HTR-8/SVneo (cell line): ENCODE data around the gene CD226.
"Not testable (repeated sequence)": the region's sequence is repeated elsewhere in the genome, so short reads cannot be mapped to it uniquely, and the experiment has no call there.

ENCODE experiments used
- DNase-seq: peaks from one replicate; pipeline ENCODE4 v3.0.0; 2011; ENCODE audit warnings: low spot score, mixed read lengths; ENCODE audit not compliant: insufficient read length
- FAIRE-seq: peaks from 2 replicates; lab custom pipeline; 2011; peaks lifted over from hg19 to GRCh38; lab: Jason Lieb, UNC

Gene CD226

DNA sequence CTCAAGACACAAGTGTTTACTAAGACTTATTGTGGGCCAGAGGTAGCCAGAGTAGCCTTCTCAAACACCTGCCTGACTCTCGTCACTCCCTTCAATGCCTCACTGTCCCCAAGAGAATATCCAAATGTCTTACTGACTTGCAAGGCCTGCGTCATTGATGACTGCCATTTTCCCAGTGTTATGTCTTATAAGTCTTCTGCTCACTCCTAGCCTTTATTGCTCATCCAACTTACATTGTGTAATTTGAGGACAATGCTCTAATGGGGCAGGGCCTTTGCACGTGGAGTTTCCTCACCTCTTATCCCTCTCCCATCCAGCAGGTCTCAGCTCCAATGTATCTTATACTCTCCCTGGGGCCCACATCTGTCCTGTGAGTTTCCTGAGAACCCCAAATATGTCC is 10.1 kb upstream of the CD226 start:
- FAIRE-seq (no peak), DNase-seq (no peak)

DNA sequence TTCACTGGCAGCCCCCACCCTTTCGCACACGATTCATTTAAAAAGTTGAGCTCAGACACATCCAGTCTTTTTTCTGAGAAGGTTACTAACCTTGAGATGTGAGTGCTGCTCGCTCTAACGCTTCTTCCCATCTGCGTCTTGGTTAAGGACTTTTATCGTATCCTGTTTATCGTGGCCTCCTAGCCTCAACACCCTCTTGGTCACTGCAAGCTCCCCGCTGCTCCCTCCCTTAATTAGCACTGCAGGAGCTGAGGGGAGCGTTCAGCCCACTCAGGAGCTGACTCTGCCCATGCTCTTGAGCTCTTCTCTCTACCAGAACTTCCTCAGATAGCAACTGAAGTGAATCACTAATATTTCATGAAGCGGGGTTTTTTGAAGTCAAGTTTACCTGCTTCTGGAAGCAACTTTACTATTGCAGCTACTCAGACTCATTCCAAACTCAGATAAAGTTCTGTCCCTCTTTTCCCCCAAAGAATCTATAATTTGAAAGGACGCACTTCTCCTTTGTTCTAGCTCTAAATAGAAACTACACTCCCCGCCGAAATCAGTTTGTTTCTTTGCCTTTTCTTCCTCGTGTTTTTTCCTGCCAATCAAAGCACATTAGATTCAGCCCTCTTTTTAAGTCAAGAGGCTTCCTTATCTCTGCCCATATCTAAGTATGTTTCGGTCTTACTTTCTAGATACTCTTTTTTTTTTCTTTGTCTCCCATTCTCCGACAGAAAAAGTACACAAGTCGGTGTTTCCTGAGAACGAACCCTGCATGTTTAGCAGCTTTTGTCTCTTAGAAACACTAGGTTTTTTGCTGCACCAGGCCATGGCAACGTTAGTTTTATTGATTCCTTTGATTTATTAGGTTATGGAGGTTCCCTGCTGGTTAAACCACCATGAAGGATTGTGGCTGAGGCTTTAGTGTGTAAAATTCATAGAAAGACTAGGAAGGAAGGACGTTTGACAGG is 9.3 kb upstream of the CD226 start:
- FAIRE-seq (no peak), DNase-seq (no peak)

DNA sequence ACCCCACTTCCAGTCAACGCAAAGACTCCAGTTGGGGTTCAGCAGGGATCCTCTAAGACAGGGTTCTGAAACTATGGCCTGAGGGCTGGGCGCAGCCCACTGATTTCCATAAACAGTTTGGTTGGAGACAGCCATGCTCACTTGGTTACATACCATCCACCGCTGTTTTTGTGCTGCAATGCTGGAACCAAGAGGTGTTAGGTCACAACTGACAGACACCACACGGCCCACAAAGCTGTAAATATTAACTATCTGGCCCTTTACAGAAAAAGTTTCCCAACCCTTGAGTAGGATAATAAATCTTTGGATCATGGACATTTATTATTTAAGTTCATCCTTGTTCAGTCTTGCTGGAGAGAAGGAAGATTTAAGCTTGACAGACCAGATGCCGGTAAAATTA is 8.4 kb upstream of the CD226 start:
- FAIRE-seq = no peak
- DNase-seq = no peak

DNA sequence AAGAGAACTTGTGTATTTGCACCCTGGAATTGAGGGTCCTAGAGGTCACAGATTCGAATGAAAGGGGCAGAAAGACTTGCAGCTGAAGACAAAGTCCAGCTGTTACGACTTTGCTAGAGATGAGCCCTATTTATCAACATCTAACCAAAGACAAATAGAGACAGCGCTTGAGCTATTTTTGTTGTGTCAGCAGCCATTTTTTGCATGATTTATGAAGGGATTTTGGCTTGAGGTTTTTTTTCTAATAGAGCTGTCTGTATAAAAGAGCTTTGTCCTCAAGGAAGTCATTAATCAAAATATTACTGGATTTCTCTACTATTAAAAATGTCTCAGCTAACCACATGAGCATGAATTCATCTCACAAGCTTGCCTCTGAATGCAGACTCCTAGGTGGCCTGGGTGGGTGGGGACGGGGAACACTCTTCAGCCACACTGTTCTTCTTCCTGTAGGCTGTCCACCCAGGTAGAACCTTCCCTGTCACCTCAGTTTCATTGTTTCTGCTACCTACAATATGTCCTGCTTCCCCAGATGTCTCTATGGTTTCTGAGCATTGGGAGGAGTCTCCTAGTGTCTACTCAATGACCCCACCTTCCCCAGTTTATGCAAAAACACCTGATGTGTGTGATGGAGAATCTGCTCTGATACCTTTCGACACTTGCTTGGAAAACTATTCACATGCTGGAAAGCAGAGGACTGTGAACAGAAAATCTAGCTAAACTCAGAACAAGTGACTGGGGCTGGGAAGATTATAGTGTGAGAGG is 7.2 kb upstream of the CD226 start:
- no peak for FAIRE-seq

DNA sequence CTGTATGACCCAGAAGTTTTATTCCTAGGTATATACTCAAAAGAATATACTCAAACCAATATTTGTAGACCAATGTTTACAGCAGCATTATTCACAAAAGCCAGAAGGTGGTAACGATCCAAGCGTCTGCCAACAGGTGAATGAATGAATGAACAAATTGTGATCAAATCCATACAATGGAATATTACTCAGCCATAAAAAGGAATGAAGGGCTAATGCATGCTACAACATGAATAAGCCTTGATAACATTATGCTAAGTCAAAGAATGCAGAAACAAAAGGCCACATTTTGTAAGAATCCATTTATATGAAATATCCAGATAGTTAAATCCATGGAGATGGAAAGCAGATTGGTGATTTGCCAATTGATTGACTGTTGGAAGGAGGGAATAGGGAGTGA is 5.5 kb upstream of the CD226 start:
- FAIRE-seq = no peak
- no peak for DNase-seq

More for the DNA sequence above, 7.2 kb upstream of the CD226 start:
- DNase-seq = no peak

DNA sequence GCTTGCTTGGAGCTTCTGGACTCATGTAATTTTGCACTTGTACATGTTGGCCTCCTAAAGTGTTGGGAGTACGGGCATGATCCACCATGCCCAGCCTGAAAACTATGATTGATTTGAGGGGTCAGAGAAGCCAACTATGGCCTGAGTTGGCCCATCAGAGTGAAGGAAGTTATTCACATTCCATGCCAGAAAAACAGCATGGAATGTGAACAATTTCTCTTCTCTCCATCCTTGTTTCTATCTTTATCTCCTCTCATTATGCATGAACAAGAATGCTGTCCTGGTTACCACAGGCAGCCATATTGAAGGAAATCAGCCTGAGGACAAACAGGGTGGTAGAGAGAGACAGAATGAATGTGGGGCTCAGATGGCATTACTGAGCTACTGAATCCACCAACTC is 3.5 kb upstream of the CD226 start:
- peak; percentile 18 for DNase-seq

DNA sequence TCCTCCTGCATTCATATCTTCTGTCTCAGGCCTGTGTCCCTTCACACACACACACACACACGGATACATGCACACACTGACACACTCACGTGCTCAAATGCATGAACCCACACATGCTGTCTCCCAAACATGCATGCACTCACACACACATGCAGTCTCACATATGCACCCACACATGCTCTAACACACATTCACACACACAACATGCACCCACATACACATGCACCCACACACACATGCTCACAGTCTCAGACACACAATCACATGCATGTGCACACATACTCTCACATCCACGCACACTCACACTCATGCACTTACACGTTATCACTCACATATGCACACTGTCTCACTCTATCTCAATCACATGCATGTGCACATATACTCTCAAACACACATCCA is 1.9 kb upstream of the CD226 start:
- FAIRE-seq (no peak), DNase-seq (no peak)

More for the DNA sequence above, 3.5 kb upstream of the CD226 start:
- no peak for FAIRE-seq

DNA sequence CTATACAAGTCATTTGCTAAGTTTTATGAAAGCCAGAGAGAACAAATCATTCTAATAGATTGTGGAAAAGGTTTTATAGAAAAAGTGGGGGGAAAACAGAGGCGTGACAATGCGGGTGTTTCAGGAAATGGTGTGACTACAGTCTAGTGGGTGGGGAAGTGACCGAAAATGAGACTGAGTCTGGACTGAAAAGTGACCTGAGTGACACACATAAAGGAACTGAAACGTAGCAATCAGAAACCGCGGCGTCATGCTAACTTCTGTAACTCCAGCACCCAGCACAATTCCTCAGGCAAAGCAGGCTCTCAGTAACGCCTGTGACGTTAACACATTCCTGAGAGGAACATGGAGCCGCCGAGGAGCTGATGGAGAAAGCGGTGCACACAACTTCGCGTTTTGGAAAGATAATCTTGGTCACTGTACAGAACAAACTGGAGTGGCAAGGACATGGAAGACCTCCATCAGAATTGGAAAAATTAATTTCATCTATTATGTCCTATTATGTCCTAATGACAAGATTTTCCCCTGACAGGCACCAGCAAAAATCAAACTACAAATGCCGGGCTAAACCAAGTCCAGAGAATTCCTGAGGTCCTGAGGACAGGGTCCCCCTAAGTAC is 1.4 kb upstream of the CD226 start:
- FAIRE-seq (no peak), DNase-seq (no peak)

DNA sequence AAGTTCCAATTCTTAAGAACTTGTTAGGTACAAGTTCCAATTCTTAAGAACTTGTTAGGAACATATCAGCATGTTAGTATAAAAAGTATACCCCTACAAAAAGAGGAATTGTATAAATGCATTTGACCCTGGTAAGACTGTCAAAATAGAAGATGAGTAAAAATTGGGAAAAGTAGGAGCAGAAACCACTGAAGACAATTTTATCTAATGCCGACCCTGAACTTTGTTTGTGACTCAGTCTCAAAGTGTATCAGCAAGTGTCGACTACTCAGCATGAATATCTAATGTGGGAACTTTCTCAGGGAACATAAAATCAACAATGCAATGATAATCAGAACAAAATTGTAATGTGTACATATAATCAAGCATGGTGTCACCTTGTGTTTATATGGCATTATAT is 583 bp upstream of the CD226 start:
- no peak for FAIRE-seq

DNA sequence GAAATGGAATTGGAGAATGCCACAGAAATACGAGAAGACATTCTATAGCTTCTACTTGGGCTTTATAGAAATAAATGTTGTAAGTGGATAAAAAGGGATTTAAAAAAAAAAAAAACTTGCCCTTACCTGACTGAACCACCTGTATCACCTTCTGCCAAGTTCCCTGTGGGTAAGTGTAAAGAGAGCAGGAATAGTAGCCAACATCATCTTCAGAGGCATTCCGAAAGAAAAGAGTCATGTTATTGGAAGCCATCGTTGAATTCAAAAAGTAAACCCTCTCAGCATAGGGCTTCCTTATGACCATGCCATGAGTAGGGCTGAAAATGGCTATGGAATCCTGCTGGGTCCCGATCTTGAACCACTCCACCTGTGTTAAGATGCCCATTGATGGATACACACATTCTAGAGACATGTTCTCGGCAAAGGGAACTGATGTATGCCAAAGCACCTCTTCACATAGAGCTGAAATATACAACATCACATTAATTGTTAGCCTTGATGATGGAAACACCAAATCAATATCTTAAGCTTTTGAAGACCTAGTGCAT is 991 bp downstream of the CD226 start:
- FAIRE-seq = no peak

More for the DNA sequence above, 583 bp upstream of the CD226 start:
- DNase-seq = no peak

DNA sequence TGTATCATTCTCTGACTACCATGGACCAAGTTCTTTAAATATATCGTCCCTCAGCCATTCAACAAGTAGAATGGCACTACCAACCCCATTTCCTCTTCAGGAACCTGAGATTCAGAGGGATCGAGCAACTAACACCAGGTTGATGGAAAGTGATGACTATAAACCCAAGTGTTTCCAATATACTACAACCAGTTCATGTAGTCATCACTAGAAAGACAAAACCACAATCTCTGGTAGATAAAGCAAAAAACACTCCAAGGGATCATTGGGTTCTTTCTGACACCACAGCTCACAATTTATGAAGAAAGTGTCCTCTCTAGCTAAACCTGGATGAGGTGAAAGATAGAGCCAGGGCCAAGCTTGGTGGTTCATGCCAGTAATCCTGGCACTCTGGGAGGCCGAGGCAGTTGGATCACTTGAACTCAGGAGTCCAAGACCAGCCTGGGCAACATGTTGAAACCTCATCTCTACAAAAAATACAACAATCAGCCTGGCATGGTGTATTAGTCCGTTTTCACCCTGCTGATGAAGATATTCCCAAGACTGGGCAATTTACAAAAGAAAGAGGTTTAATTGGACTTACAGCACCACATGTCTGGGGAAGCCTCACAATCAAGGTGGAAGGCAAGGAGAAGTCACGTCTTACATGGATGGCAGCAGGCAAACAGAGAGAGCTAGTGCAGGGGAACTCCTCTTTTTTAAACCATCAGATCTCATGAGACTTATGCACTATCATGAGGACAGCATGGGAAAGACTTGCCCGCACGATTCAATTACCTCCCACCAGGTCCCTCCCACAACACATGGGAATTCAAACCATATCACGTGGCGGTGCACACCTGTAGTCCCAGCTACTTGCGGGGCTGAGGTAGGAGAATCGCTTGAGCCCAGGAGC is 2.2 kb downstream of the CD226 start:
- FAIRE-seq (no peak), DNase-seq (no peak)

More for the DNA sequence above, 991 bp downstream of the CD226 start:
- DNase-seq = no peak

DNA sequence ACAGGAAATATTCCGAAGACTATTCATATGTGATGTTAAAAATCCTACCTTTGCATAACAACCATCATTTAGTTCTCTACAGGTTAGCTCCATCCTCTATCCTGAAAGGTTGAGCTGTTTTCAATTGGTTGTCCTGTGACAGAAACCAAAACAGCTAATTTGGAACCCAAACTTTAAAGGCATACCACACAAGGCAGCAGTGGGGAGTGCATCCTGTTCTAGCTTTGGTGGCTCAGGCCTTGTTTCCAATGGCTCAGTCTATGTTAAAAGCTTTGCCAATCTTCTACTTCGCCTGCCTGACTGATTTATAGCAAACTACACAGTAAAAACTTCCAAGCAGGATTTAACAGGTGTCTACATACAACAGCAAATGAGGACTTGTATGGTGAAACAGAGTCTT is 3.2 kb downstream of the CD226 start:
- FAIRE-seq (no peak), DNase-seq (no peak)

DNA sequence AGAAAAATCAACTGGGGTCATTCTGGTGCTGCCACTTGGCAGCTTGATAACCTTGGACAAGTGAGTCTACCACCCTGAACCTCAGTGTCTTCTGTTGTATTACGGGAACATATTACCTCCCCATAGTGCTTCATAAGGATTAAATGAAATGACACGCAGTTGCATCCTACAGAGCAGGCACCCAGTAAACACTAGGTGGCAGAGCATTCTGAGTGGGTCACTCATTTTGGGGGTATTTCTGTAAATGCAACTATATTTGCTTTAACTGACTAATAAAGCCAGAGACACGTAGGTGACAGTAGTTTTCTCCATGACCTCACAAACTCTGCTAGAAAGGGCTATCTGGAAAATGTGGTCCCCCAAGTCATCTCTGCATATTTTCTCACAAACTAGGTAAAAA is 4.7 kb downstream of the CD226 start:
- DNase-seq (no peak), FAIRE-seq (no peak)

DNA sequence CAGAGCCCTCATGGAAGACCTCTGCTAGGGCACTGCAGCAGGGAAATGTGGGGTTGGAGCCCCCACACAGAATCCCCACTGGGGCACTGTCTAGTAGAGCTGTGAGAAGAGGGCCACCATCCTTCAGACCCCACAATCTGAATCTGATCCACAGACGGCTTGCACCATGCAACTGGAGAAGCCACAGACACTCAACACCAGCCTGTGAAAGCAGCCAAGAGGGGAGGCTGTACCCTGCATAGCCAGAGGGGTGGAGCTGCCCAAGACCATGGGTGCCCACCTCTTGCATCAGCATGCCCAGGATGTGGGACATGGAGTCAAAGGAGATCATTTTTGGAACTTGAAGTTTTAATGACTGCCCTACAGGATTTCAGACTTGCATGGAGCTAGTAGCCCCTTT is 6.5 kb downstream of the CD226 start:
- DNase-seq (no peak), FAIRE-seq (no peak)

DNA sequence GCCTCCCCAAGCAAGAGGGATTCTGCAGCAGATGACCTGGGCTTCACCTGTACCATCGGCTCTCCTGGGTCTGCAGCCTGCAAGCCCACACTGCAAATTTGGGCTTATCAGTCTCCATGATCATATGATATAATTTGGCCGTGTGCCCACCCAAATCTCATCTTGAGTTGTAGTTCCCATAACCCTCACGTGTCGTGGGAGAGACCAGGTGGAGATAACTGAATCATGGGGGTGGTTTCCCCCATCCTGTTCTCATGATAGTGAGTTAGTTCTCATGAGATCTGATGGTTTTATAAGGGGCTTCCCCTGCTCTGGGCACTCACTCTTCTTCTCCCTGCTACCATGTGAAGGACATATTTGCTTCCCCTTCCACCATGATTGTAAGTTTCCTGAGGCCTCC is 7.9 kb downstream of the CD226 start:
- FAIRE-seq, DNase-seq: not testable (repeated sequence)

DNA sequence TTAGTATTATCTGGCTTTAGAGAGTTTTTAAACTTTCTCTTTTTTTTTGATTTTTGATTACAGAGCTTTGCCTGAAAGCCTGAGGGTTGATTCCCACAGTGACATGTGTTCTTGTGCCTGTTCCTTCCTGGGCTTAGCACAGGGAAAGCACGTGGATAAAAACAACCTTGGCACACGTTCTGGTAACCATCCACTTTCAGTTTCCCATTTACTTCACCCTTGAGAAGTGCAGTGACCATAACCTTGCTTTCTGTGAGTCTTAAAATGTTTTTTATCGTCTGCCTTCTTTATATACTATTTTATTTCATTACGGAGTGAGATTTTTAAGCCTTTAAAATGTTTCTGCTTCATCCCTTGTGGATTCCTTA is 11.5 kb downstream of the CD226 start:
- FAIRE-seq (no peak), DNase-seq (no peak)

DNA sequence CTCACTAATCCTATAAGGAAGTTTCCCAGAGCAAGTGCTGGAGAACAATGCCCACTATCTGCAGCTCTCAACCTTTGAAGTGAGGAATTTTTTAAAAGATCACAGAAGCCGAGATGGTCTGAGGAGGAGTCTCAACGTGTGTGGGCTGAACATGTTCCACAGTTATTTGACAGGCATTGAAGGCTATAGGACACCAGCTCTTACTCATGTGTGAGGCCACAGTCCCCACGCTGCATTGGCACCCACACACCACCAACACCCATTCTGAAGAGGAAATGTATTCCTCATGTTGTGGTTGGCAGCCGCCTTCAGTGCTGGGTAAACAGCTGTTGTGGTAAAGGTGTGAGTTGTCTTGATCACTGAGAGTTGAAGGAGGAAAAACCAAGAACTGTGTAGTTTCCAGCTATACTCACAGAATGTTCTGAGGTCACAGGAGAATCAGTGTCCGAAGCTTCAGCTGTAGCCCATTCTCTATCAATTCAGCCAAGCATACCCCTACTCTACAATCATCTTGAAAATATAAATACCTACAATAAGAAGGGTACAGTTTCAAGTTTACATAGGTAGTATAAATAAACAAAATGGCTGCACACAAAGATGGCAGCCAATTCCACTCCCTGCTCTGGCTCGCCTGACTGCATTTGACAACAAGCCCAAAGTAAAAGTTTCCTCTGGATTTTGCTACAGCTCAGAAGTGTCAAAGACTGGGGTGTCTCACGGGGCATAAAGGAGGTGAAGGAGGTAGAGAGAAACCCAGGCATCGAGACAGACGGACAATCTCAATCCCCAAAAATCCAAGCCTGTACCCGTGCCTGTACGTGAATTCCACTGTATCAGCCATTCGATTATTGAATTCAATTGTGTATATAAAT is 12.1 kb downstream of the CD226 start:
- DNase-seq (no peak), FAIRE-seq (no peak)

DNA sequence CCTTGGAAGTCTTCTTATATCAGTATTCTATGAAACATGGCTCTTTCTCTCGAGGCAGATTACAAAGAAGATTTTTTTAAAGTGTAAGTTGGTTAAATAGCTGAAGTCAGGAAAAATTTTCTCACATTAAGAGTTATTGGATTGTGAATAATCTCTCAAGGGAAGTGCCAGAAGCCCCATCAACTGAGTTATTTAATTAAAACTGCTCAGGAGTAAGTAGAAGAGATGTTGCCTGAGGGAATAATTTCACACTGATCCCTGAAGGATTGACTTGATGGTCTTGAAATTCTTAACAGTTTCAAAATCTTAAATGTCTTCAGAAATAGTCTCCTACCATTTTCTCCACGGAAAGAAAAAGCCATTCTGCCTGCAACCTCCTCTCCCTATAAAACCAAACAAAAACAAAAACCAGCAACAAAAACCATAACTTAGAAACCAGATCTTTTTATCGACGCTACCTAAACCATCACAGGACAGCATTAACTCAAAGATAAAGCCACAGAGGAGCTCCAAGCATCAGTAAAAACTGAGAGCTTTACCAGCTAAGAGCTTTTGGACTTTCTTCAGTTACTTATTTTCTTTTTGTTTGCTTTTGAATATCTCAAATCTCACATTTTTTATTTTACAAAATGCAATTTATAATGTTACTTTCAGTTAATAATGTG is 12.9 kb downstream of the CD226 start:
- no peak for DNase-seq
- FAIRE-seq = no peak
